ENCODE data around the gene IMMP2L. TPM values are rescaled to one million over a fixed set of nuclear protein-coding genes. Genes with fewer than 3 reads are reported as not detected.

Gene IMMP2L
- total RNA-seq, 1 experiment from 2014 or later = 17.2 TPM

GRCh38 chr7:111568419-111568818 is 6.1 kb upstream of the IMMP2L start:
- H3K4me2 ChIP-seq (ENCODE audit: low read depth, low read length, poor library complexity, severe bottlenecking) = peak overlapping the region; percentile 32
- H4K20me1 ChIP-seq (ENCODE audit: insufficient read depth, low read depth, low read length) = no peaks in the 10 kb centered on the region
- H3K36me3 ChIP-seq (ENCODE audit: insufficient read depth, low read length) = no peaks in the 10 kb centered on the region
- peaks cover 11% of the 10 kb centered on the region for H3K4me1 ChIP-seq (ENCODE audit: low read length)
- H3K9ac ChIP-seq (ENCODE audit: low read length) = no peak overlapping the region
- no peaks in the 10 kb centered on the region for H3K79me2 ChIP-seq (ENCODE audit: low read length)
- no peak overlapping the region for H2AFZ ChIP-seq (ENCODE audit: low read length)
- no peaks in the 10 kb centered on the region for H3K9me2 ChIP-seq (replicated peaks; ENCODE audit: insufficient read depth, low read length)
- H3K27me3 ChIP-seq (ENCODE audit: low read length) = peaks cover 4% of the 10 kb centered on the region; the same call in 1 of the 2 replicates
- peak overlapping the region; percentile 17; the same call in 1 of the 2 replicates for H3K4me3 ChIP-seq (ENCODE audit: low read length)
- H3K27ac ChIP-seq (ENCODE audit: low read length) = no peak overlapping the region
- DNase-seq = no peak
- peaks cover 9% of the 10 kb centered on the region for H3K9me3 ChIP-seq (ENCODE audit: low read length)

DNA sequence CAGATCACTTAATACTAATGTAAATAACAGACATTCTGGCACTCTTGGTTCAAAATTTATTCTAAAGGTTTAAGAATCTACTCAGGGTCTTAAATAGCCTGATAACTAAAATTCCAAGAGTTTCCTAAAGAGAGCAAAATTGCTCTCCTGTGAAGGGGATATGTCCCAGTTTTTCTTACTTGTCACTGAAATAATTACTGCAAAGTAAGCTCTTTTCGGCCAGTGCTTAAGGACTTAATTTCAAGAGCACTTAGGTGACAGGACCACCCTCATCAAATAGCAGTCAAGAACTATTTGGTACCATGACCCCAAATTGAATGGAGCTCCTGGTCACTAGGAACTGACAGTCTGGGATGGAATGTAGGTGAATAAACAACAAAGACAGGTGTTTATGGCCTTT is 1.8 kb upstream of the IMMP2L start:
- Histone ChIP-seq H4K20me1 (ENCODE audit: insufficient read depth, low read depth, low read length) (no peaks in the 10 kb centered on the region), H3K9me2 (replicated peaks; ENCODE audit: insufficient read depth, low read length) (no peaks in the 10 kb centered on the region), H3K9ac (ENCODE audit: low read length) (no peak overlapping the region), H3K79me2 (ENCODE audit: low read length) (peaks cover 28% of the 10 kb centered on the region), H3K27ac (ENCODE audit: low read length) (no peak overlapping the region), H3K4me3 (ENCODE audit: low read length) (no peak overlapping the region), H3K9me3 (ENCODE audit: low read length) (no peaks in the 10 kb centered on the region), H3K27me3 (ENCODE audit: low read length) (no peaks in the 10 kb centered on the region), H3K36me3 (ENCODE audit: insufficient read depth, low read length) (peaks cover 5% of the 10 kb centered on the region; the same call in 1 of the 2 replicates), H3K4me2 (ENCODE audit: low read depth, low read length, poor library complexity, severe bottlenecking) (no peak overlapping the region), H3K4me1 (ENCODE audit: low read length) (peaks cover 34% of the 10 kb centered on the region), H2AFZ (ENCODE audit: low read length) (no peak overlapping the region)
- DNase-seq = no peak

DNA sequence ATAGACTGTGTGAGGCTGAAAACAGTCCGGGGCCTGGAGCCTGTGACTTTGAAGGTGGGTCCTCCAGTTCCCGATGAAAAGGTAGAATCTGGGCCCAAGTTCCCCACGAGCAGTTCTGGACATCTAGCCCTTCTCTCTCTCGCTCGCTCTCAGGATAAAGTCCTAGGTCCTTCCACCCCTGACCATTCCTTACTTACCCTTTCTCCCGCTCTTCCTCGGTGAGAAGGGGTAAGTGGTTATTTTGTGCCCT is 713 bp downstream of the IMMP2L start:
- Histone ChIP-seq H2AFZ (ENCODE audit: low read length) (peak overlapping the region; percentile 37; the same call in 1 of the 2 replicates), H3K4me2 (ENCODE audit: low read depth, low read length, poor library complexity, severe bottlenecking) (peak overlapping the region; percentile 81)
- DNase-seq = no peak

GRCh38 chr7:111560773-111561653 is 1.3 kb downstream of the IMMP2L start:
- H3K36me3 ChIP-seq (ENCODE audit: insufficient read depth, low read length) = peaks cover 32% of the 10 kb centered on the region
- H3K79me2 ChIP-seq (ENCODE audit: low read length) = peaks cover 50% of the 10 kb centered on the region
- peak overlapping the region; percentile 81 for H3K4me2 ChIP-seq (ENCODE audit: low read depth, low read length, poor library complexity, severe bottlenecking)
- H3K27me3 ChIP-seq (ENCODE audit: low read length) = no peaks in the 10 kb centered on the region
- peak overlapping the region; percentile 37; the same call in 1 of the 2 replicates for H2AFZ ChIP-seq (ENCODE audit: low read length)
- DNase-seq = peak; percentile 74
- no peaks in the 10 kb centered on the region for H4K20me1 ChIP-seq (ENCODE audit: insufficient read depth, low read depth, low read length)
- no peaks in the 10 kb centered on the region for H3K9me2 ChIP-seq (replicated peaks; ENCODE audit: insufficient read depth, low read length)
- H3K4me1 ChIP-seq (ENCODE audit: low read length) = peaks cover 31% of the 10 kb centered on the region
- peak overlapping the region; percentile 10; the same call in 1 of the 2 replicates for H3K27ac ChIP-seq (ENCODE audit: low read length)
- H3K9ac ChIP-seq (ENCODE audit: low read length) = peak overlapping the region; percentile 85
- H3K4me3 ChIP-seq (ENCODE audit: low read length) = peak overlapping the region; percentile 81
- H3K9me3 ChIP-seq (ENCODE audit: low read length) = no peaks in the 10 kb centered on the region

More for the DNA sequence above, 713 bp downstream of the IMMP2L start:
- H3K9me2 ChIP-seq (replicated peaks; ENCODE audit: insufficient read depth, low read length) = no peaks in the 10 kb centered on the region
- no peaks in the 10 kb centered on the region for H3K27me3 ChIP-seq (ENCODE audit: low read length)
- H3K4me1 ChIP-seq (ENCODE audit: low read length) = peaks cover 31% of the 10 kb centered on the region
- no peaks in the 10 kb centered on the region for H3K9me3 ChIP-seq (ENCODE audit: low read length)
- H3K27ac ChIP-seq (ENCODE audit: low read length) = peak overlapping the region; percentile 10; the same call in 1 of the 2 replicates
- peak overlapping the region; percentile 81 for H3K4me3 ChIP-seq (ENCODE audit: low read length)
- H3K9ac ChIP-seq (ENCODE audit: low read length) = peak overlapping the region; percentile 85
- peaks cover 26% of the 10 kb centered on the region for H3K36me3 ChIP-seq (ENCODE audit: insufficient read depth, low read length)
- H4K20me1 ChIP-seq (ENCODE audit: insufficient read depth, low read depth, low read length) = no peaks in the 10 kb centered on the region
- peaks cover 50% of the 10 kb centered on the region for H3K79me2 ChIP-seq (ENCODE audit: low read length)

- Histone ChIP-seq H3K9me2 (replicated peaks; ENCODE audit: insufficient read depth, low read length) (no peaks in the 10 kb centered on the region), H3K27ac (ENCODE audit: low read length) (no peak overlapping the region), H2AFZ (ENCODE audit: low read length) (no peak overlapping the region), H3K36me3 (ENCODE audit: insufficient read depth, low read length) (peaks cover 44% of the 10 kb centered on the region), H3K4me1 (ENCODE audit: low read length) (peaks cover 31% of the 10 kb centered on the region), H3K9ac (ENCODE audit: low read length) (no peak overlapping the region; the same call in 1 of the 2 replicates), H3K4me2 (ENCODE audit: low read depth, low read length, poor library complexity, severe bottlenecking) (peak overlapping the region; percentile 81), H3K27me3 (ENCODE audit: low read length) (no peaks in the 10 kb centered on the region), H4K20me1 (ENCODE audit: insufficient read depth, low read depth, low read length) (no peaks in the 10 kb centered on the region), H3K9me3 (ENCODE audit: low read length) (no peaks in the 10 kb centered on the region), H3K79me2 (ENCODE audit: low read length) (peaks cover 56% of the 10 kb centered on the region), H3K4me3 (ENCODE audit: low read length) (peak overlapping the region; percentile 8; the same call in 1 of the 2 replicates)
- no peak for DNase-seq
These were observed 3.3 kb downstream of the IMMP2L start for GRCh38 chr7:111558991-111559390.

GRCh38 chr7:111556977-111557376 is 5.3 kb downstream of the IMMP2L start:
- Histone ChIP-seq H4K20me1 (ENCODE audit: insufficient read depth, low read depth, low read length) (no peaks in the 10 kb centered on the region), H3K27me3 (ENCODE audit: low read length) (no peaks in the 10 kb centered on the region), H3K9me3 (ENCODE audit: low read length) (no peaks in the 10 kb centered on the region), H3K4me3 (ENCODE audit: low read length) (no peak overlapping the region), H2AFZ (ENCODE audit: low read length) (no peak overlapping the region), H3K36me3 (ENCODE audit: insufficient read depth, low read length) (peaks cover 59% of the 10 kb centered on the region), H3K79me2 (ENCODE audit: low read length) (peaks cover 63% of the 10 kb centered on the region), H3K9ac (ENCODE audit: low read length) (no peak overlapping the region), H3K4me1 (ENCODE audit: low read length) (peaks cover 28% of the 10 kb centered on the region), H3K4me2 (ENCODE audit: low read depth, low read length, poor library complexity, severe bottlenecking) (no peak overlapping the region), H3K9me2 (replicated peaks; ENCODE audit: insufficient read depth, low read length) (no peaks in the 10 kb centered on the region), H3K27ac (ENCODE audit: low read length) (no peak overlapping the region)
- DNase-seq = no peak

DNA sequence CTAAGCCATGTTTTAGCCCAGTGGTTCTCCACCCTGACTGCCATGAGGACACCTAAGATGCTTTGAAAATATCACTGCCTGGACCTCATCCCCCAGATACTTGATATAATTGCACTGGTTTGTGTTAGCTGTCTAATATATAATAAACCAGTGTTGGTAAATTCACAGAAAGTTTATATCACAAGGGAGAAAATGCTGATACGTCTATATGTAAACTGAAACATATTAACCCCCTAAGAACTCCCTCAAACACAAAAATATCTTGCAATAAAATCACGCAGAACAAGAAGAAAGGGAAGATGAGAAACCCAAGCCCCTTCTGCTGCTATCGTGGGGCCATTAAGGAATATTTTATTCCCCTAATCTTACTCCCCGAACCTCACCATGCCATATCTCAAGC is 8.2 kb downstream of the IMMP2L start:
- Histone ChIP-seq H3K4me1 (ENCODE audit: low read length) (peaks cover 5% of the 10 kb centered on the region), H3K9me2 (replicated peaks; ENCODE audit: insufficient read depth, low read length) (no peaks in the 10 kb centered on the region), H3K4me2 (ENCODE audit: low read depth, low read length, poor library complexity, severe bottlenecking) (no peak overlapping the region), H3K27ac (ENCODE audit: low read length) (no peak overlapping the region), H3K27me3 (ENCODE audit: low read length) (no peaks in the 10 kb centered on the region), H3K36me3 (ENCODE audit: insufficient read depth, low read length) (peaks cover 63% of the 10 kb centered on the region), H3K9me3 (ENCODE audit: low read length) (no peaks in the 10 kb centered on the region), H4K20me1 (ENCODE audit: insufficient read depth, low read depth, low read length) (no peaks in the 10 kb centered on the region), H2AFZ (ENCODE audit: low read length) (no peak overlapping the region), H3K79me2 (ENCODE audit: low read length) (peaks cover 42% of the 10 kb centered on the region), H3K4me3 (ENCODE audit: low read length) (no peak overlapping the region), H3K9ac (ENCODE audit: low read length) (no peak overlapping the region)
- no peak for DNase-seq

DNA sequence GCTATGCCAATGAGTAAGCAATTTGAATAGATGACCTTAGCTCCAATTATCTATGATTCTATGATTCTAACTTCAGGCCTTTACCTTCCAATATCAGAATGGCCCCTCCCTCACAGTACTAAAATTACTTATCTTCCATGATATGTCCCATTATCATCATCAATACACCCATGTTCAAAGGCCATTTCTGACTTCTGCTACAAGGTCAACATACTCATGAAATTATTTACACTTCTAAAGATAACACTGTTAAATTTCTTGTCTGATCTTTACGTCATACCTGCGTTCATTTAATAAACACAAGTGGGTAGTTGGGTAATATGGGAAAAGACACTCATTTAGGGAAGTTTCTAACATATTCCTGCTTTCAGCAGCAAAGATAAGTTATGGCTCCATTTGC is 21.2 kb downstream of the IMMP2L start:
- H3K9ac ChIP-seq (ENCODE audit: low read length) = no peak overlapping the region
- H3K4me3 ChIP-seq (ENCODE audit: low read length) = no peak overlapping the region
- peaks cover 19% of the 10 kb centered on the region; the same call in 1 of the 2 replicates for H3K79me2 ChIP-seq (ENCODE audit: low read length)
- no peaks in the 10 kb centered on the region for H3K27me3 ChIP-seq (ENCODE audit: low read length)
- no peak for DNase-seq
- H3K27ac ChIP-seq (ENCODE audit: low read length) = no peak overlapping the region
- no peaks in the 10 kb centered on the region for H3K9me3 ChIP-seq (ENCODE audit: low read length)
- no peaks in the 10 kb centered on the region for H3K4me1 ChIP-seq (ENCODE audit: low read length)
- H3K36me3 ChIP-seq (ENCODE audit: insufficient read depth, low read length) = peaks cover 3% of the 10 kb centered on the region; the same call in 1 of the 2 replicates
- H3K4me2 ChIP-seq (ENCODE audit: low read depth, low read length, poor library complexity, severe bottlenecking) = no peak overlapping the region
- H2AFZ ChIP-seq (ENCODE audit: low read length) = no peak overlapping the region
- H3K9me2 ChIP-seq (replicated peaks; ENCODE audit: insufficient read depth, low read length) = no peaks in the 10 kb centered on the region
- H4K20me1 ChIP-seq (ENCODE audit: insufficient read depth, low read depth, low read length) = no peaks in the 10 kb centered on the region

Measured in Karpas-422 (cell line).